WTC11 (cell line): Measurements from ENCODE around the gene AKIRIN2. TPM values are rescaled to one million over a fixed set of nuclear protein-coding genes. Genes with fewer than 3 reads are reported as not detected.
A peak's percentile ranks its signal among the peaks of the same experiment; 100 is the strongest.
"Not testable (repeated sequence)": the region's sequence is repeated elsewhere in the genome, so short reads cannot be mapped to it uniquely, and the experiment has no call there.

ENCODE experiments used
- ATAC-seq: fragments of 200-7000 bp; cut with Tn5 transposase; 2 replicates; pipeline ENCODE4 v1.10.0; 2021; ENCODE audit warnings: mild to moderate bottlenecking, moderate library complexity
- CTCF ChIA-PET: fragments of 300-600 bp; sonication (Branson Sonifier 250); formaldehyde crosslinking; loops from one replicate; lab custom pipeline; 2021; ENCODE audit warnings: antibody characterized with exemption; lab: Charles Lee
- POLR2A ChIA-PET: fragments of 350-600 bp; sonication (Branson Sonifier 250); formaldehyde crosslinking; loops from one replicate; lab custom pipeline; 2021; ENCODE audit warnings: antibody characterized with exemption; lab: Charles Lee
- DNase-seq: peaks from one replicate; pipeline ENCODE4 v3.0.0; 2021; ENCODE audit warnings: low spot score
- H3K27ac Mint-ChIP-seq: 2 replicates; pipeline ENCODE4 v1.8.0; 2021; ENCODE audit warnings: mixed read lengths
- H3K27me3 Mint-ChIP-seq: 2 replicates; pipeline ENCODE4 v1.8.0; 2021; ENCODE audit warnings: low read depth, mild to moderate bottlenecking, moderate library complexity, mixed read lengths
- H3K36me3 Mint-ChIP-seq: 2 replicates; pipeline ENCODE4 v1.8.0; 2021; ENCODE audit warnings: mixed read lengths
- H3K4me1 Mint-ChIP-seq: 2 replicates; pipeline ENCODE4 v1.8.0; 2022; ENCODE audit warnings: mixed read lengths
- H3K4me3 Mint-ChIP-seq: 2 replicates; pipeline ENCODE4 v1.8.0; 2021; ENCODE audit warnings: mild to moderate bottlenecking, moderate library complexity, mixed read lengths
- H3K9me3 Mint-ChIP-seq: 2 replicates; pipeline ENCODE4 v1.8.0; 2021; ENCODE audit warnings: mixed read lengths
- E2F4 ChIP-seq: sonication (generic); formaldehyde crosslinking; IDR thresholded peaks from 2 replicates; pipeline ENCODE4 v1.8.1; 2022; ENCODE audit warnings: low read depth, mild to moderate bottlenecking, moderate library complexity, missing genetic modification reagents, borderline replicate concordance
- ELF4 ChIP-seq: sonication (generic); formaldehyde crosslinking; IDR thresholded peaks from 2 replicates; pipeline ENCODE4 v1.8.1; 2022; ENCODE audit warnings: low read depth, mild to moderate bottlenecking, moderate library complexity, missing genetic modification reagents
- ESRRA ChIP-seq: sonication (generic); formaldehyde crosslinking; IDR thresholded peaks from 2 replicates; pipeline ENCODE4 v1.8.1; 2022; ENCODE audit warnings: mild to moderate bottlenecking, missing genetic modification reagents, borderline replicate concordance
- FOXJ3 ChIP-seq: sonication (generic); formaldehyde crosslinking; IDR thresholded peaks from 2 replicates; pipeline ENCODE4 v1.9.0; 2021; ENCODE audit warnings: missing genetic modification reagents, mild to moderate bottlenecking, borderline replicate concordance
- GABPB1 ChIP-seq: sonication (generic); formaldehyde crosslinking; IDR thresholded peaks from 2 replicates; pipeline ENCODE4 v1.8.1; 2023; ENCODE audit warnings: mild to moderate bottlenecking, missing genetic modification reagents
- GRHL2 ChIP-seq: fragments of 250-450 bp; sonication (Bioruptor Pico); IDR thresholded peaks from 2 replicates; pipeline ENCODE4 v1.8.0; 2022; ENCODE audit warnings: mild to moderate bottlenecking, moderate library complexity; ENCODE audit not compliant: insufficient replicate concordance, severe bottlenecking
- MYBL2 ChIP-seq: sonication (generic); formaldehyde crosslinking; IDR thresholded peaks from 2 replicates; pipeline ENCODE4 v1.8.1; 2023; ENCODE audit warnings: mild to moderate bottlenecking, moderate library complexity, missing genetic modification reagents
- OVOL2 ChIP-seq: fragments of 250-450 bp; sonication (Bioruptor Pico); IDR thresholded peaks from 2 replicates; pipeline ENCODE4 v1.9.0; 2021; ENCODE audit warnings: mild to moderate bottlenecking, borderline replicate concordance
- RELA ChIP-seq: sonication (generic); formaldehyde crosslinking; IDR thresholded peaks from 2 replicates; pipeline ENCODE4 v1.8.1; 2022; ENCODE audit warnings: missing genetic modification reagents, mild to moderate bottlenecking, borderline replicate concordance
- TCF7 ChIP-seq: sonication (generic); formaldehyde crosslinking; IDR thresholded peaks from 2 replicates; pipeline ENCODE4 v1.8.0; 2022; ENCODE audit warnings: mild to moderate bottlenecking, low read depth, missing genetic modification reagents, moderate library complexity
- ZBTB21 ChIP-seq: sonication (generic); formaldehyde crosslinking; IDR thresholded peaks from 2 replicates; pipeline ENCODE4 v1.8.1; 2023; ENCODE audit warnings: mild to moderate bottlenecking, missing genetic modification reagents, borderline replicate concordance
- ZNF317 ChIP-seq: sonication (generic); formaldehyde crosslinking; IDR thresholded peaks from 2 replicates; pipeline ENCODE4 v1.8.1; 2023; ENCODE audit warnings: low read depth, mild to moderate bottlenecking, moderate library complexity, missing genetic modification reagents, borderline replicate concordance
- ZNF512 ChIP-seq: sonication (generic); formaldehyde crosslinking; IDR thresholded peaks from 2 replicates; pipeline ENCODE4 v1.8.1; 2022; ENCODE audit warnings: missing genetic modification reagents, borderline replicate concordance
- total RNA-seq: library from RNA; stranded (reverse); gene quantifications from 3 replicates; pipeline ENCODE4 v1.2.3, GENCODE V29; 2021
- TF ChIP-seq, protein P1 (sequence below): fragments of 250-450 bp; sonication (Bioruptor Pico); IDR thresholded peaks from 2 replicates; pipeline ENCODE4 v1.9.0; 2021; ENCODE audit warnings: mild to moderate bottlenecking
- TF ChIP-seq, protein P2 (sequence below): sonication (generic); formaldehyde crosslinking; IDR thresholded peaks from 2 replicates; pipeline ENCODE4 v1.8.0; 2022; ENCODE audit warnings: mild to moderate bottlenecking, missing genetic modification reagents
- TF ChIP-seq, protein P3 (sequence below): fragments of 250-450 bp; sonication (Bioruptor Pico); IDR thresholded peaks from 2 replicates; pipeline ENCODE4 v1.8.0; 2021; ENCODE audit warnings: mild to moderate bottlenecking
- TF ChIP-seq, protein P4 (sequence below): sonication (generic); formaldehyde crosslinking; IDR thresholded peaks from 2 replicates; pipeline ENCODE4 v1.8.1; 2023; ENCODE audit warnings: mild to moderate bottlenecking, missing genetic modification reagents, borderline replicate concordance
- TF ChIP-seq, protein P5 (sequence below): sonication (generic); formaldehyde crosslinking; IDR thresholded peaks from 2 replicates; pipeline ENCODE4 v1.8.0; 2023; ENCODE audit warnings: mild to moderate bottlenecking, missing genetic modification reagents
- TF ChIP-seq, protein P6 (sequence below): sonication (generic); formaldehyde crosslinking; IDR thresholded peaks from 2 replicates; pipeline ENCODE4 v1.8.1; 2022; ENCODE audit warnings: low read depth, missing genetic modification reagents, borderline replicate concordance
- TF ChIP-seq, protein P7 (sequence below): sonication (generic); formaldehyde crosslinking; IDR thresholded peaks from 2 replicates; pipeline ENCODE4 v1.8.1; 2023; ENCODE audit warnings: mild to moderate bottlenecking, missing genetic modification reagents

AKIRIN2 gene
- total RNA-seq, 1 experiment from 2014 or later: 90.2 TPM

GRCh38 chr6:87687296-87687695 is 14.7 kb downstream of the AKIRIN2 start:
- no peak overlapping the region for H3K27ac Mint-ChIP-seq
- peaks cover 85% of the 10 kb centered on the region for H3K4me1 Mint-ChIP-seq
- TF ChIP-seq, protein P1, sequence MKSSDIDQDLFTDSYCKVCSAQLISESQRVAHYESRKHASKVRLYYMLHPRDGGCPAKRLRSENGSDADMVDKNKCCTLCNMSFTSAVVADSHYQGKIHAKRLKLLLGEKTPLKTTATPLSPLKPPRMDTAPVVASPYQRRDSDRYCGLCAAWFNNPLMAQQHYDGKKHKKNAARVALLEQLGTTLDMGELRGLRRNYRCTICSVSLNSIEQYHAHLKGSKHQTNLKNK (CRISPR knock-in tag): no peak
- TF ChIP-seq MYBL2 (CRISPR knock-in tag): no peak
- TF ChIP-seq, protein P2, sequence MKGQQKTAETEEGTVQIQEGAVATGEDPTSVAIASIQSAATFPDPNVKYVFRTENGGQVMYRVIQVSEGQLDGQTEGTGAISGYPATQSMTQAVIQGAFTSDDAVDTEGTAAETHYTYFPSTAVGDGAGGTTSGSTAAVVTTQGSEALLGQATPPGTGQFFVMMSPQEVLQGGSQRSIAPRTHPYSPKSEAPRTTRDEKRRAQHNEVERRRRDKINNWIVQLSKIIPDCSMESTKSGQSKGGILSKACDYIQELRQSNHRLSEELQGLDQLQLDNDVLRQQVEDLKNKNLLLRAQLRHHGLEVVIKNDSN (CRISPR knock-in tag): no peak
- TF ChIP-seq GABPB1: no peak
- no peak for TF ChIP-seq E2F4 (CRISPR knock-in tag)
- TF ChIP-seq ZNF512 (CRISPR knock-in tag): no peak
- TF ChIP-seq ZNF317 (CRISPR knock-in tag): no peak
- no peak for TF ChIP-seq FOXJ3
- TF ChIP-seq ZBTB21 (CRISPR knock-in tag): no peak
- no peak for TF ChIP-seq GRHL2 (CRISPR knock-in tag)
- TF ChIP-seq, protein P3, sequence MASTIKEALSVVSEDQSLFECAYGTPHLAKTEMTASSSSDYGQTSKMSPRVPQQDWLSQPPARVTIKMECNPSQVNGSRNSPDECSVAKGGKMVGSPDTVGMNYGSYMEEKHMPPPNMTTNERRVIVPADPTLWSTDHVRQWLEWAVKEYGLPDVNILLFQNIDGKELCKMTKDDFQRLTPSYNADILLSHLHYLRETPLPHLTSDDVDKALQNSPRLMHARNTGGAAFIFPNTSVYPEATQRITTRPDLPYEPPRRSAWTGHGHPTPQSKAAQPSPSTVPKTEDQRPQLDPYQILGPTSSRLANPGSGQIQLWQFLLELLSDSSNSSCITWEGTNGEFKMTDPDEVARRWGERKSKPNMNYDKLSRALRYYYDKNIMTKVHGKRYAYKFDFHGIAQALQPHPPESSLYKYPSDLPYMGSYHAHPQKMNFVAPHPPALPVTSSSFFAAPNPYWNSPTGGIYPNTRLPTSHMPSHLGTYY (CRISPR knock-in tag): no peak
- TF ChIP-seq TCF7 (CRISPR knock-in tag): no peak
- no peak for TF ChIP-seq OVOL2 (CRISPR knock-in tag)
- no peak for TF ChIP-seq RELA (CRISPR knock-in tag)
- TF ChIP-seq ESRRA (CRISPR knock-in tag): no peak
- TF ChIP-seq ELF4: no peak
- TF ChIP-seq, protein P4, sequence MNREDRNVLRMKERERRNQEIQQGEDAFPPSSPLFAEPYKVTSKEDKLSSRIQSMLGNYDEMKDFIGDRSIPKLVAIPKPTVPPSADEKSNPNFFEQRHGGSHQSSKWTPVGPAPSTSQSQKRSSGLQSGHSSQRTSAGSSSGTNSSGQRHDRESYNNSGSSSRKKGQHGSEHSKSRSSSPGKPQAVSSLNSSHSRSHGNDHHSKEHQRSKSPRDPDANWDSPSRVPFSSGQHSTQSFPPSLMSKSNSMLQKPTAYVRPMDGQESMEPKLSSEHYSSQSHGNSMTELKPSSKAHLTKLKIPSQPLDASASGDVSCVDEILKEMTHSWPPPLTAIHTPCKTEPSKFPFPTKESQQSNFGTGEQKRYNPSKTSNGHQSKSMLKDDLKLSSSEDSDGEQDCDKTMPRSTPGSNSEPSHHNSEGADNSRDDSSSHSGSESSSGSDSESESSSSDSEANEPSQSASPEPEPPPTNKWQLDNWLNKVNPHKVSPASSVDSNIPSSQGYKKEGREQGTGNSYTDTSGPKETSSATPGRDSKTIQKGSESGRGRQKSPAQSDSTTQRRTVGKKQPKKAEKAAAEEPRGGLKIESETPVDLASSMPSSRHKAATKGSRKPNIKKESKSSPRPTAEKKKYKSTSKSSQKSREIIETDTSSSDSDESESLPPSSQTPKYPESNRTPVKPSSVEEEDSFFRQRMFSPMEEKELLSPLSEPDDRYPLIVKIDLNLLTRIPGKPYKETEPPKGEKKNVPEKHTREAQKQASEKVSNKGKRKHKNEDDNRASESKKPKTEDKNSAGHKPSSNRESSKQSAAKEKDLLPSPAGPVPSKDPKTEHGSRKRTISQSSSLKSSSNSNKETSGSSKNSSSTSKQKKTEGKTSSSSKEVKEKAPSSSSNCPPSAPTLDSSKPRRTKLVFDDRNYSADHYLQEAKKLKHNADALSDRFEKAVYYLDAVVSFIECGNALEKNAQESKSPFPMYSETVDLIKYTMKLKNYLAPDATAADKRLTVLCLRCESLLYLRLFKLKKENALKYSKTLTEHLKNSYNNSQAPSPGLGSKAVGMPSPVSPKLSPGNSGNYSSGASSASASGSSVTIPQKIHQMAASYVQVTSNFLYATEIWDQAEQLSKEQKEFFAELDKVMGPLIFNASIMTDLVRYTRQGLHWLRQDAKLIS: no peak
- TF ChIP-seq, protein P5, sequence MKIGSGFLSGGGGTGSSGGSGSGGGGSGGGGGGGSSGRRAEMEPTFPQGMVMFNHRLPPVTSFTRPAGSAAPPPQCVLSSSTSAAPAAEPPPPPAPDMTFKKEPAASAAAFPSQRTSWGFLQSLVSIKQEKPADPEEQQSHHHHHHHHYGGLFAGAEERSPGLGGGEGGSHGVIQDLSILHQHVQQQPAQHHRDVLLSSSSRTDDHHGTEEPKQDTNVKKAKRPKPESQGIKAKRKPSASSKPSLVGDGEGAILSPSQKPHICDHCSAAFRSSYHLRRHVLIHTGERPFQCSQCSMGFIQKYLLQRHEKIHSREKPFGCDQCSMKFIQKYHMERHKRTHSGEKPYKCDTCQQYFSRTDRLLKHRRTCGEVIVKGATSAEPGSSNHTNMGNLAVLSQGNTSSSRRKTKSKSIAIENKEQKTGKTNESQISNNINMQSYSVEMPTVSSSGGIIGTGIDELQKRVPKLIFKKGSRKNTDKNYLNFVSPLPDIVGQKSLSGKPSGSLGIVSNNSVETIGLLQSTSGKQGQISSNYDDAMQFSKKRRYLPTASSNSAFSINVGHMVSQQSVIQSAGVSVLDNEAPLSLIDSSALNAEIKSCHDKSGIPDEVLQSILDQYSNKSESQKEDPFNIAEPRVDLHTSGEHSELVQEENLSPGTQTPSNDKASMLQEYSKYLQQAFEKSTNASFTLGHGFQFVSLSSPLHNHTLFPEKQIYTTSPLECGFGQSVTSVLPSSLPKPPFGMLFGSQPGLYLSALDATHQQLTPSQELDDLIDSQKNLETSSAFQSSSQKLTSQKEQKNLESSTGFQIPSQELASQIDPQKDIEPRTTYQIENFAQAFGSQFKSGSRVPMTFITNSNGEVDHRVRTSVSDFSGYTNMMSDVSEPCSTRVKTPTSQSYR (CRISPR knock-in tag): no peak
- TF ChIP-seq, protein P6, sequence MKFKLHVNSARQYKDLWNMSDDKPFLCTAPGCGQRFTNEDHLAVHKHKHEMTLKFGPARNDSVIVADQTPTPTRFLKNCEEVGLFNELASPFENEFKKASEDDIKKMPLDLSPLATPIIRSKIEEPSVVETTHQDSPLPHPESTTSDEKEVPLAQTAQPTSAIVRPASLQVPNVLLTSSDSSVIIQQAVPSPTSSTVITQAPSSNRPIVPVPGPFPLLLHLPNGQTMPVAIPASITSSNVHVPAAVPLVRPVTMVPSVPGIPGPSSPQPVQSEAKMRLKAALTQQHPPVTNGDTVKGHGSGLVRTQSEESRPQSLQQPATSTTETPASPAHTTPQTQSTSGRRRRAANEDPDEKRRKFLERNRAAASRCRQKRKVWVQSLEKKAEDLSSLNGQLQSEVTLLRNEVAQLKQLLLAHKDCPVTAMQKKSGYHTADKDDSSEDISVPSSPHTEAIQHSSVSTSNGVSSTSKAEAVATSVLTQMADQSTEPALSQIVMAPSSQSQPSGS: no peak
- TF ChIP-seq, protein P7, sequence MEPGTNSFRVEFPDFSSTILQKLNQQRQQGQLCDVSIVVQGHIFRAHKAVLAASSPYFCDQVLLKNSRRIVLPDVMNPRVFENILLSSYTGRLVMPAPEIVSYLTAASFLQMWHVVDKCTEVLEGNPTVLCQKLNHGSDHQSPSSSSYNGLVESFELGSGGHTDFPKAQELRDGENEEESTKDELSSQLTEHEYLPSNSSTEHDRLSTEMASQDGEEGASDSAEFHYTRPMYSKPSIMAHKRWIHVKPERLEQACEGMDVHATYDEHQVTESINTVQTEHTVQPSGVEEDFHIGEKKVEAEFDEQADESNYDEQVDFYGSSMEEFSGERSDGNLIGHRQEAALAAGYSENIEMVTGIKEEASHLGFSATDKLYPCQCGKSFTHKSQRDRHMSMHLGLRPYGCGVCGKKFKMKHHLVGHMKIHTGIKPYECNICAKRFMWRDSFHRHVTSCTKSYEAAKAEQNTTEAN (CRISPR knock-in tag): no peak
- TF ChIP-seq, all 79 proteins: peak for 0
- DNase-seq (no peak), ATAC-seq (no peak)
- ChIA-PET POLR2A (no interaction called here), CTCF (no interaction called here)
- H3K4me3 Mint-ChIP-seq: no peak overlapping the region
- H3K9me3 Mint-ChIP-seq: no peaks in the 10 kb centered on the region
- no peaks in the 10 kb centered on the region for H3K27me3 Mint-ChIP-seq
- H3K36me3 Mint-ChIP-seq: no peaks in the 10 kb centered on the region; the same call in 1 of the 2 replicates

GRCh38 chr6:87686636-87687205 is 15.3 kb downstream of the AKIRIN2 start:
- H3K36me3 Mint-ChIP-seq, POLR2A ChIA-PET, DNase-seq, H3K27me3 Mint-ChIP-seq, H3K4me3 Mint-ChIP-seq, ATAC-seq, CTCF ChIA-PET, H3K9me3 Mint-ChIP-seq: not testable (repeated sequence)
- Mint-ChIP-seq H3K27ac (peak overlapping the region; percentile 18; the same call in 1 of the 2 replicates), H3K4me1 (peaks cover 84% of the 10 kb centered on the region)
